ENCODE results near the gene MAD1L1.

GRCh38 chr7:2204446-2204845 is 28.3 kb downstream of the MAD1L1 start:
- TF ChIP-seq PREB (CRISPR knock-in tag; IDR thresholded peaks at IDR 0.05; ENCODE audit: borderline replicate concordance) (no peak), CTCF (IDR thresholded peaks at IDR 0.05) (no peak), NR1H2 (CRISPR knock-in tag; IDR thresholded peaks at IDR 0.05) (no peak), TEAD4 (CRISPR knock-in tag; IDR thresholded peaks at IDR 0.05) (no peak), ZSCAN18 (CRISPR knock-in tag; IDR thresholded peaks at IDR 0.05) (no peak), CREM (CRISPR knock-in tag; IDR thresholded peaks at IDR 0.05) (no peak), MXD4 (CRISPR knock-in tag; IDR thresholded peaks at IDR 0.05; ENCODE audit: borderline replicate concordance) (no peak)
